ENCODE results near the gene RHEB. TPM values are rescaled to one million over a fixed set of nuclear protein-coding genes. Genes with fewer than 3 reads are reported as not detected.

Gene RHEB
- total RNA-seq, 1 experiment from 2014 or later: 114 TPM

GRCh38 chr7:151420144-151420543, 99.6 kb downstream of the RHEB start:
- TF ChIP-seq CTCF (conservative IDR thresholded peaks at IDR 0.05): no peak
- WGBS (ENCODE audit: extremely low coverage, insufficient read length, low lambda C conversion rate): no CpG with 5 or more reads among the region's 5 CpGs

More at GRCh38 chr7:151420144-151420543, 99.6 kb downstream of the RHEB start:
- Histone ChIP-seq H3K79me1 (ENCODE audit: insufficient read depth, low read depth, low read length, poor library complexity, severe bottlenecking) (no peaks in the 10 kb centered on the region), H4K5ac (ENCODE audit: insufficient read length, low read depth, low read length) (no peak overlapping the region), H2BK120ac (ENCODE audit: low read depth, low read length, poor library complexity, severe bottlenecking) (no peak overlapping the region), H2BK15ac (ENCODE audit: low read depth, low read length) (no peak overlapping the region), H3K4me2 (ENCODE audit: insufficient read depth, insufficient read length, low read length) (no peak overlapping the region), H2AFZ (ENCODE audit: low read length) (no peak overlapping the region), H3K79me2 (ENCODE audit: insufficient read depth, low read length) (no peaks in the 10 kb centered on the region), H4K8ac (replicated peaks; ENCODE audit: insufficient read length, low read depth, low read length) (no peak overlapping the region), H2BK12ac (ENCODE audit: insufficient read length, low read depth, low read length) (no peak overlapping the region), H2AK5ac (ENCODE audit: insufficient read length, low read length) (no peak overlapping the region), H3K18ac (ENCODE audit: insufficient read length, low read depth, low read length) (no peak overlapping the region), H3T11ph (ENCODE audit: low read length) (no peak overlapping the region), H3K27me3 (ENCODE audit: insufficient read depth, low read length) (peaks cover 7% of the 10 kb centered on the region; the same call in 1 of the 2 replicates), H3K9me3 (ENCODE audit: control insufficient read depth, low read depth, low read length) (no peaks in the 10 kb centered on the region), H3K23ac (ENCODE audit: insufficient read length, low read depth, low read length) (no peak overlapping the region), H3K14ac (ENCODE audit: insufficient read depth, low read length) (no peak overlapping the region), H3K9ac (ENCODE audit: extremely low read depth, insufficient read length, low read length) (no peak overlapping the region), H3K4me1 (ENCODE audit: insufficient read depth, low read length) (peaks cover 7% of the 10 kb centered on the region; the same call in 1 of the 2 replicates), H4K91ac (ENCODE audit: insufficient read length, low read depth, low read length) (no peak overlapping the region), H2BK5ac (ENCODE audit: insufficient read length, low read length) (no peak overlapping the region), H3K23me2 (ENCODE audit: insufficient read length, low read depth, low read length, poor library complexity, severe bottlenecking) (no peaks in the 10 kb centered on the region), H4K20me1 (ENCODE audit: control insufficient read depth, insufficient read depth, insufficient read length) (no peaks in the 10 kb centered on the region), H3K4ac (ENCODE audit: low read depth, low read length) (no peak overlapping the region), H2BK20ac (ENCODE audit: low read depth, low read length, poor library complexity, severe bottlenecking) (no peak overlapping the region), H3K27ac (ENCODE audit: insufficient read length, low read depth, low read length) (no peak overlapping the region), H3K56ac (ENCODE audit: insufficient read length, low read depth, low read length) (no peak overlapping the region)
- Mint-ChIP-seq H3K4me3 (no peak overlapping the region), H3K9me3 (peaks cover 7 to 29% of the 10 kb centered on the region in 2 experiments; a peak in 4 of 5 replicates), H3K36me3 (ENCODE audit: insufficient read depth in 1 of 3, low read depth in 3 of 3) (peaks cover 0 to 13% (median 0%) of the 10 kb centered on the region in 3 experiments; a peak in 2 of 7 replicates), H3K27me3 (ENCODE audit: low read depth) (peaks cover 87% of the 10 kb centered on the region), H3K27ac (no peak overlapping the region), H3K4me1 (peaks cover 13 to 14% of the 10 kb centered on the region in 2 experiments)
- DNase-seq: no peak

Data from H9 (cell line).